Fibroblast of skin of left quadriceps (primary cell): ENCODE results near the gene RBP5.
A peak's percentile ranks its signal among the peaks of the same experiment; 100 is the strongest.
"Not testable (repeated sequence)": the region's sequence is repeated elsewhere in the genome, so short reads cannot be mapped to it uniquely, and the experiment has no call there.

Experiments
- DNase-seq, 2 experiments: peaks; one replicate each; pipeline ENCODE4 v3.0.0-alpha.2; 2013; ENCODE audit warnings: low read depth in 2 of 2

The RBP5 gene

GRCh38 chr12:7122811-7123769, 5.6 kb downstream of the RBP5 start:
- no peak for DNase-seq

GRCh38 chr12:7121324-7121723, 7.4 kb downstream of the RBP5 start:
- DNase-seq: no peak

GRCh38 chr12:7120166-7120565, 8.5 kb downstream of the RBP5 start:
- no peak for DNase-seq

GRCh38 chr12:7118881-7119280, 9.8 kb downstream of the RBP5 start:
- DNase-seq: no peak

- no peak for DNase-seq
Measured at GRCh38 chr12:7117670-7118069, 11.0 kb downstream of the RBP5 start.

GRCh38 chr12:7116916-7117315, 11.8 kb downstream of the RBP5 start:
- no peak for DNase-seq

GRCh38 chr12:7116196-7116595, 12.5 kb downstream of the RBP5 start:
- DNase-seq: no peak

GRCh38 chr12:7114851-7115250, 13.8 kb downstream of the RBP5 start:
- no peak for DNase-seq

GRCh38 chr12:7114008-7114407, 14.7 kb downstream of the RBP5 start:
- no peak for DNase-seq

GRCh38 chr12:7113389-7113871, 15.3 kb downstream of the RBP5 start:
- peak in 1 of 2 experiments; percentile 20 for DNase-seq

- DNase-seq: no peak
Measured at GRCh38 chr12:7112041-7112440, 16.6 kb downstream of the RBP5 start.

- DNase-seq: no peak
Measured at GRCh38 chr12:7110661-7111060, 18.0 kb downstream of the RBP5 start.

GRCh38 chr12:7109572-7109920, 19.1 kb downstream of the RBP5 start:
- no peak for DNase-seq

GRCh38 chr12:7108796-7109571, 19.7 kb downstream of the RBP5 start, which contains the start of gene C1RL:
C1RL (minus strand) TSS chr12:7109214; CDS start chr12:7109180, 34 bp downstream.
- DNase-seq: peak; percentile 75 to 76

GRCh38 chr12:7108003-7108795, 20.5 kb downstream of the RBP5 start:
- DNase-seq: peak in 1 of 2 experiments; percentile 39

- no peak for DNase-seq
Measured at GRCh38 chr12:7107636-7108002, 21.1 kb downstream of the RBP5 start.

GRCh38 chr12:7107181-7107580, 21.5 kb downstream of the RBP5 start:
- DNase-seq: not testable (repeated sequence)

- no peak for DNase-seq
Measured at GRCh38 chr12:7106082-7106481, 22.6 kb downstream of the RBP5 start.

- no peak for DNase-seq
Measured at GRCh38 chr12:7103837-7104584, 24.7 kb downstream of the RBP5 start.

- no peak for DNase-seq
Measured at GRCh38 chr12:7102582-7102981, 26.1 kb downstream of the RBP5 start.

- no peak for DNase-seq
Measured at GRCh38 chr12:7101694-7102131, 27.0 kb downstream of the RBP5 start.
